HG03354 (cell line): ENCODE data around the gene OR11A1.

Experiments used
- ATAC-seq: cut with Tn5 transposase; IDR thresholded peaks from one replicate; pipeline ENCODE4 v1.9.1; 2021; ENCODE audit warnings: mild to moderate bottlenecking; ENCODE audit not compliant: unreplicated experiment, poor library complexity, severe bottlenecking

Gene OR11A1, protein sequence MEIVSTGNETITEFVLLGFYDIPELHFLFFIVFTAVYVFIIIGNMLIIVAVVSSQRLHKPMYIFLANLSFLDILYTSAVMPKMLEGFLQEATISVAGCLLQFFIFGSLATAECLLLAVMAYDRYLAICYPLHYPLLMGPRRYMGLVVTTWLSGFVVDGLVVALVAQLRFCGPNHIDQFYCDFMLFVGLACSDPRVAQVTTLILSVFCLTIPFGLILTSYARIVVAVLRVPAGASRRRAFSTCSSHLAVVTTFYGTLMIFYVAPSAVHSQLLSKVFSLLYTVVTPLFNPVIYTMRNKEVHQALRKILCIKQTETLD

DNA sequence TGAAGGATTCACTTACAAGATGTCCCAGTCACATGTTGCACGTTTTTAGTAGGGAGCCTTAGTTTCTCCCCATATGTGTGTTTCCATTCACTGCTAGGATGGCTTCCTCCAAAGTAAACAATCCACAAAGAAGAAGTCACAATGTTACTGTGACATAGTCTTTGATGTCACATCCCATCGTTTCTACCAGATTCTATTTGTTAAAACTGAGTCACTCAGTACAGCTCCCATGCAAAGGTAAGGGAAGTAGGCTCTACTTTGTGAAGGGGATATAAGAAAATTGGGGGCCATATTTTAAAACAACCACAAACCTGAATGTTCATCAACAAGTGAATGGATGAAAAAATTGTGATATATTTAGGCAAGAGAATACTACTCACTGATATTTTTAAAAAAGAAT lies at the start of gene OR11A1, which contains the start of gene OR2H1:
Gene OR11A1 (minus strand): TSS at position 101 of the 400 bp plus-strand sequence. CDS start 29,430 bp downstream, outside the sequence.
Gene OR2H1 (plus strand): TSS at position 185 of the 400 bp plus-strand sequence. CDS start 4,615 bp downstream, outside the sequence.
- no peak for ATAC-seq

DNA sequence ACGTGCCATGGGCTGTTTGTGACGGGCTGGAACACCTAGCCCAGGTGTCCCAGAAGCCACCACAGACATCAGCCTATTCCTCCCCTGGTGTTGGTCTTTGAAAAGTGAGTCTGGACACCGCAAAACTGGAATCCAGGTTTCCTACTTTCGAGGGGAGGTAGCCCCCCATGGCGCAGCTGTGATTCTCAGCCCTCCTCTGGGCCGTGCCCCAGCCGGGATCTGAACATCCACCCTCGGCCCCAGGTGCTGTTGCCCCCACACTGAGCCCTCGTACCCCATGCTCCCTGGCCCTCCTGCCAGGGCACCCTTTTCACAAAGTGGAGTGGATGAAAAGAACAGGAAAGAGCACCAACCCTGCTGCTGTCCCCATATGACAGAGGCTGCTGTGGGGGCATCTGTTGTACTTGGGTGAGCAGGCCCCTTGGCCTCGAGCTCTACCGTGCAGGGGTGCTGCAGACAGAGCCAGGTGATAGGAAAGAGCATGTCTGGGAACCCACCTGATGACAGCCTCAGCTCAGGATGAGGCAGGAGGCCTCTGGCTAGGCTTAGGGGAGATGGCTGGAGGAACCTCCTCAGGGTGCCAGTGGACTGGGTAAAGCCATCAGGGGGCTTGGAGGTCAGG lies 49.7 kb upstream of the OR11A1 start:
- ATAC-seq, result no peak

DNA sequence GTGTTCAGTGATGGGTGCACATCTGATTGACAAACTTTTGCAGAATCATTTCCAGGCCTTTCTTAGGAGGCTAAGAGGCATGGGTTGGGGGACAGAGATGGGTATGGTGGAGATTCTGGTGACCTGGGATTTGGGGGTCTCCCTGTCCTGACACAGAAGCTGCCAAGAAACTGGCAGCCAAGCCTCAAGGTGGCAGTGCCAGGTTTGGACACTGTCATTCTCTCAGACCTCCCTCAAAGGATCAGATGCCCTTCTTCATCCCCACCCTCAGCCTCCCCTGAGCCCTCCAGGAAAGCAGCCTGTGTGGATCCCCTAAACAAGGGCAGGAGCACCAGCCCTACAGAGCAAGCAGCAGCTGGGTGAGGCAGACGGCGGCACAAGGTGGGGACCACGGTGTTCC lies 48.9 kb upstream of the OR11A1 start:
- ATAC-seq, result no peak

DNA sequence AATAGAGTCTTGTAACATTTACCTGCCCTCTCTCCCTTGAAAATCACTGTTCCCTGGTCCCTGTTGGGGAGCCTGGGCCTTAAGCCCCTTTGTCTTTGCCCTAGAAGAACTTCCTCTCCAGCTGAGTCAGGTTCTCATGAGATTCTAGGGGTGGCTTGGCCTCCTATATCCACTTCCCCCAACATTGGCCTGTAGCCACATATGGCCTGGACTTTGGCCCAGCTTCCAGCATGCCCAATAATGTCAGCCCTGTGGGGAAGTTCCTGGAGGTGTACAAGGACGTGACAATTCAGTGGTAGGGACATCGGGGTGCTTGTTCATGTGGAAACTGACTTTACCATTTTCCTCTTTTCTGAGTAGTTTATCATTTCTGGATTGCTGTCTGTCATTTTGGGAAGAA lies 48.1 kb upstream of the OR11A1 start:
- ATAC-seq, result no peak

DNA sequence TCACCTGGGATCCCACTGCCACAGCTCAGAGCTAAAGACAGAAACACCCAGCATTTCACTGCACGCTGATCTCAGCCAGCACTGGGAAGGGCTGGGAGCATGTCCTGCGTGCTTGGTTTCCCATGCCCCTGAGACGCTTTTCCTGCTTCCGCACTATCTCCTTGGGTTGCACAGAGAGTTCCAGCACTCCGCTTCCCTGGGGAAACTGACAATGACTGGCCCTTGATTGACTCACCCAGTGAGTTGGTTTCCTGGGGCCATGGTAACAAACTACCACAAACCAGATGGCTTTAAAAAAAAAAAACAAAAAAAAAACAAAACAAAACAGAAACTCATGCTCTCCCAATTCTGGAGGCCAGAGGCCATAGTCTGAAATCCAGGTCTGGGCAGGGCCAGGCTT lies 45.7 kb upstream of the OR11A1 start:
- no peak for ATAC-seq

DNA sequence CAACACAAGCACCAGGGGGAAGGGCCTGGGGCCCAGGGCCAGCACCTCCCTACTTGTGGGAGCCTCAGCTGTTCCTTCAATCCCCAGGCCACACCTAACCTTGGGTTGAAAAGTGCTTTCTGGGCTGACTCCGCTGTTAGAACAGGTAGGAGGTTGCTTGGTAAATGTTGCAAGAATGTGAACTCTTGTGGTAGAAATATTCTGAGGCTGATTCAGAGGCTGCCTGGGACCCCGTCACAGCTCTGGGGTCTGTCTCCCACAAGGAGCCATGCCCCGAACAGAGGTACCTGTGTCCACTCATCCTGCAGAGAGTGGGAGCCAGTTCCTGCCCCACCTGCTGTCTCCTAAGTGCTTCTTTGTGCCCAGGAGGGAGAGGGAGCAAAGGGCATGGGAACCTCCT lies 45.3 kb upstream of the OR11A1 start:
- no peak for ATAC-seq

DNA sequence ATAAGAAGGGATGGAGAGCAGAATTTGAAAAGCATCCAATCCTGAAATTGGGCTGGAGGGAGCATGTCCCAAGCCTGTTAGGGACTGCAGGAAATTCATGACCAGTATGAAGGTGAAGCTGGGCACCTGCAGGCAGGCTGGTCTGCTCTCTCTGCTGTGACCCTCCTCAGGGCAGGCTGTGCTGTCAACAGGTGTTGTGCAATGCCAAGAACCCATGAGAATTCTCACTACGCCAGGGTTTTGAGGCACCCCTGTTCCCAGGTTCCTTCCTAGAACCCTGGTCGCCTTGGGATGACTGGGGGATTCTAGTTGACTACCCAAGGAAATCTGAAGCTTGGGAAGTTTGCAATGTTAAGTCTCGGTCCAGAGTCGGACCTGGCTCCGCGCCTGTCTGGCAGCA lies 44.2 kb upstream of the OR11A1 start:
- no peak for ATAC-seq

DNA sequence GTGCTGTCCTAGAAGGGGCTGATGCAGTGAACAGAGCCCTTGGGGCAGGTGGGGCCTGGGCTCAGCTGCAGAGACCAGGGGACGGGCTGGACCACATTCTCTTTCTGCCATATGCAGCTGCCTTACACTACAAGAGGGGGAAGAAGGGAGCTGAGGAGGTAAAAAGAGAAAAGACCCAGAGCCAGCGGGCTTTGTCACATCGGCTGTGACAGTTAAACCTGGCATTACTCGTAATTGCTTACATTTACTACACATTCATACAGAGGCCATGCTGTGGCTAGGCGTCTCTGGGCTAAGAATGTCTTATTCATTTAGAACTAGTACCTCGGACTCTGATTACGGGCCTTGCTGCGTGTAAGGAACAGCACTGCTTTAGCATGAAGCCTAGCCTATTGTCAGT lies 43.7 kb upstream of the OR11A1 start:
- ATAC-seq, result no peak

DNA sequence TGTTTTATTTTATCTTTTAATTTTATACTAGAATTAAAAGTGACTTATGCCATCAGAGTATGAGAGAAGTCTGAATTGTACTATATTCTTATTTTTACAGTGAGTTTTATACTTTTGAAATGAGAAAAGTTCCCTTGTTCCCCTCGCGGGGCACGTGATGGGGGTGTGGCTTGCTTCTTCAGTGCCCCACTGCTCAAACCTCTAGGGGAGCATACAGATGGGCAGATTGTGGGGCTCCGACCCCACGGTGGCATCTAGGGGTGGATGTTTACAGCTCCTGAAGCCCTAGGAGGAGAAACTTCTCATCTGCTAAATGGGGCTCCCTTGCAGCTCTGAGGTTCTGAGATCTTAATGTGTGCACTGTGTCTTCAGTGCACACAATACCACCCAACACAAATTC lies 42.8 kb upstream of the OR11A1 start:
- no peak for ATAC-seq

DNA sequence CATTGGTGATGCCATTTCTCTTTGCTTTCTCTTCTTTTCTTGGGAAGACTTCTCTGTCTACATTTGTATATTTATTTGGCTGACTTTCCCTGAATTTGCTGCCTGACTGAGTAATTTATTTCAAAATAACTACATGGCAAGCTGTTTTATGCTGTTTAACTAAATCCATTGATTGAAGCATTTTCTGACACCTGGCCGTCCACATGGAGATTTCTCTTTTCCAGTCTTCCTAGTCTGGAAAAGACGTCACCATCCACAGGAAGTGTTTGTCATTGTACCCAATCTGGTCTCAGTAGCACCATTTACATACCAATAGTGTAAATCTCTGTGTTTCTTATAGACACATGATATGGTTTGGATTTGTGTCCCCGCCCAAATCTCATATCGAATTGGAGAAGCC lies 40.1 kb upstream of the OR11A1 start:
- ATAC-seq, result no peak

DNA sequence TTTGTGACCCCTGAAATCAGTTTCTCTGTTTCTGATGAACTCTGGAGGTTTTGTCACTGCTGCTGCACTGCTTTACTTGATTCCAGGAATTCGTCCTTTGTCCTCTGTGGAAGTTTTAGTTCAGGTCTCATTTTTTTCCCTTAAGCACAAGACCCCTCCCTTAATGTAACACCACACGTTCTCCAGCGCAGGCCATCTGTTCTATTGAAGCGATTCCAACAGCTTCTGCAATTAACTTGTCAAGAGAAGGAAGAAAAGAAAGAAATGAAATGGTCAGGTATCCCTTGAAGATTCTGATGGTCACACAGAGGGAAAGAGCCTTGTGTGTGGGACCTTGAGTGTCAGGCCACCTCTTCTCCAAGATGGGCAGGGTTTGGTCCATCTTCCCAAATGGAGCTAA lies 38.7 kb upstream of the OR11A1 start:
- ATAC-seq, result no peak

DNA sequence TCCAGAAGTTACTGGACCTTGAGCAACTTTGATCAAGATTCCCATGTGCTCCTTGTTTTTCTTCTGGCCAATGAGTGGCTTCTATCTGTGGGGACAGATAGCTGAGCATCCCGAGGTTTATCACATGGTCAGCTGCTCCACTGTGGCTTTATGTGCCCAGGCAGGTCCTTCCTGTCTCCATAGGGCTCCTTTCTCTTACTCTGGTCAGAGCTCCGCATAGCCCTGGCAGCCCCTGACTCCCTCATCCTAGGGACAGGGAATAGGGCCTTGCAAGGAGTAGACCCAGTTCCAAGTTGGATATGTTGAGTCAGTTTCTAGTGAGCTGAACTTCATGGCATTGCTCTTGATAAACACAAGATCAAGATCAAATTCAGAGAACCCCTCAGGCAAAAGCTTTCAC lies 37.3 kb upstream of the OR11A1 start:
- no peak for ATAC-seq

DNA sequence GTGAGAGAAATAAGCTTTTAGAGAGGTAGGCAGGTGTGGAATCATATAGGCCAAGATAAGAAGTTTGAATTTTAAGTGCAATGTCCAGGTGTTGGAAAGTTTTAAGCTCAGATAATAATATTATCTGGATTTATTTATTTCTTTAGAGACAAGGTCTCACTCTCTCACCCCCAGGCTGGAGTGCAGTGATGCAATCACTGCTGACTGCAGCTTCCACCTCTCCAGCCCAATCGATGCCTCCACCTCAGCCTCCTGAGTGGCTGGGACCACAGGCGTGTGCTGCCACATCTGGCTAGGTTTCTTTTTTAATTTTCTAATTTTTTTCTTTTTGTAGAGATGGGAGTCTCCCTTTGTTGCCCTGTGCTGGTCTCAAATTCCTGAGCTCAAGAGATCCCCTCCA lies 36.4 kb upstream of the OR11A1 start:
- no peak for ATAC-seq

DNA sequence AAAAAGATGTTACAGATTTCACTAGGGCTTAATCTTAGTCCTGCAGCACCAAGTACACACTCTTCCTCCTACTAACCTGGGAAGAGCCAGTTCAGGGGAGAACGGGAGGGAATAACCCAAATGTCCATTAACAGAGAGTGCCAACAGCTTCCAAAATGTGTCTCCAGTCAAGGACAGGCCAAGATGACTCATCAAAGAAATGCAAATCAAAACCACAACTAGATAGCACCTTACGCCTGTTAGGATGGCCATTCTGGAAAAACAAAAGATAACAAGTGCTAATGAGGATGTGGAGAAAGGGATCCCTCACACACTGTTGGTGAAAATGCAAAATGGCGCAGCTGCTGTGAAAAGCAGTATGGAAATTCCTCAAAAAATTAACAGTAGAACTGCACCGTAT lies 34.7 kb upstream of the OR11A1 start:
- ATAC-seq, result no peak

DNA sequence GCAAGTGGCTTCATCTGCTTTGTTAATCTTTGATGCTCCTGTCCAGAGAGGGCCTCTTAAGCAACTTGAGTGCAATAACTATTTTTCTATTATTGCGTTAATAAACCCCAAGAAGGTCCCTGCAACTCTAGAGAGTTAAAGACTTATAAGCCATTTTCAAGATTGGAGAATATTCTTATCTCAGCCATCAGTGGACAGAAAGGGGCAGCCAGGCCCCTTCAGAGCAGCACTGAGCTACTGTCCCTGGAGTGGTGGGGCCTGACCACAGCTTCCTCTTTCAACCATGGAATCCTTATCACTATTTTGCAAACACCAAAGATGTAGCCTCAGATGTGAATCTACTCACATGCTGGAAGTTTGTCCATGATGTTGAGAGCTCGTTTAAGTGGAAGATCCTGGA lies 33.7 kb upstream of the OR11A1 start:
- no peak for ATAC-seq

DNA sequence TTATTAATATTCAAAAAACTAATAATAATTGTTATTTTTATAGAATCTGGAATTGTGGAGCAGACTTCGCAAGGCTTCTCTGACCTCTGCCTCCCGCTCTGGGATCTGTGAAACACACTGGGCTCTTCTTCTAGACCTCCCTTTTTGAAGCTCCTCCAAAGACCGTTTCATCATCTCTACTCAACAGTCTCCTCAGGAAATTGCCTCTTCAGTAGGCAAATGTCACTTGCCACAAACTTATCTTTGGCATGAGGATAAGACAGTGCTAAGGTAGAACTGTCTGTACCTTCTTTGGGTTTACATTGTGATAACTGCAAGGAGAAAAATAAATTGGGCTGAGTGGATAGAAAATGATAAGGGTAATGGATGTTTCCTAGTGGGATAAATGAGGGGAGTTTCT lies 33.2 kb upstream of the OR11A1 start:
- ATAC-seq, result no peak

DNA sequence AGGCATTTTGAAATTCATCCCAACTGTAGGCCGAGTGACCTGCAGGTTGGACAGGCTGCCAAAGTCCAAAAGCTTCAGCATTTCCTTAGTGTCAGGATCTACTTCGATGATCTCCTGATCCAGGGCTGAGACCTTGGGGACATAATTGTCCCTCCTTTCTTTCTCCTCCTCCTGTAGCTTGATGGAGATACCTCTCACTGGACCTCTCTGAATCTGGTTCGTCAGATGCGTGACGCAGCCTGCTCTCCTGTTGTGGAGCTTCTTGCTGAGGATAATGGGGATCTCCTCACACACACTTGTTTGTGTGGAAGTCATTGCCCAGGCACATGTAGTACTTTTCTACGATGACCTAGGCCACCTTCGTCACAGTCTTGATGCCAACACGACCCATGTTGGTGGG lies 32.4 kb upstream of the OR11A1 start:
- ATAC-seq, result no peak

DNA sequence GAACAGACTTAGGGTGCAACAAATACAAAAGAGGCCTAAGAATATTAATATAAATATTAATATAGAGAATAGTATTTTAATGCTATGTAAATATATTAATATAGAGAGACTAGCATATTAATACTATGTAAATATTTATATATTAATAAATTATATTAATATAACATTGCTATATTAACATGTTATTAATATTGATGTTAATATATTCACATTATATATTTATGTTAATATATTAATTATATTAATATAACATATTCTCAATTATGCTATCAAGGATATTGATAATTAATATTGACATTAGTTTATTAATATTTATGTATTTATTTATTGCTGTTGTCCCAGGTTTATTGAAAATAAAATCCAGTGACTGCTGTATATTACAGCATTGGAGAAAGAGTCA lies 32.0 kb upstream of the OR11A1 start:
- no peak for ATAC-seq

DNA sequence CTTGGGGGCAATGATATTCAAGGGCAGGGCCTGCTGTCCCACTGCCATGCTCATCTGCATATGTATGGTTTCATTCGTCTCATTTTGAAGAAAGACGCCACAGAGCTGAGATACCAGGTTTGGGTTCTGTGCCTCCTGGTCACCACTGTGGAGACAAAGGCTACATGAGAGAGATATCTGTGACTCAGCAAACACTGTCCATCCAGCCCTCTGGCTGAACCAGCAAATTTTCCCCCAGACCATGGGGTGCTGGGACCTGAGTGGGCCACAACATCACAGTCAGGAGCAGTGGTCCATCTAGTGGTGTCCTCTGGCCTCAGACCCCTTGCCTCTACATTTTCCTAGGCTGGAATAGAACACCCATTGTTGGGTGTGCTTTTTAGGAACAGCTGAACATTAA lies 30.8 kb upstream of the OR11A1 start, which contains the start of gene MAS1L:
Gene MAS1L (minus strand): TSS at position 297 of the 400 bp plus-strand sequence. CDS start 54 bp downstream, at position 243.
- ATAC-seq, result no peak

DNA sequence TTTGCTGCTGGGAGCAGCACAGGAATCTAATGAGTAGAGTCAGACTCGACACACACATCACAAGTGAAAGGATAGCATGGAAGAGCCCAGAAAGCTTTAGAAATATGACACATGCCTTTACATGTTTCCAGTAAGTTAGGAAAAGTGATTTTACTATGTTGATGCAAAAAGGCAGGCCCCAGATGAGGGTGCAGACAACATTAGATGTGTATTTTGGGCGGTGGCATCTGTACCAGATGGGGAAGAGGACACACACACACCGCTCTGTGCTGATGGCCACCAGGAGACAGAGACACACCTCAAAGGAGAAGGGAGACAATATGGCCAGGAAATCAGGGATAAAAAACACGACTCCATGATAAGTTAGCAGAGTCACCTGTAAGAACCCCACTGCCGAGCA lies 30.3 kb upstream of the OR11A1 start:
- ATAC-seq, result no peak

DNA sequence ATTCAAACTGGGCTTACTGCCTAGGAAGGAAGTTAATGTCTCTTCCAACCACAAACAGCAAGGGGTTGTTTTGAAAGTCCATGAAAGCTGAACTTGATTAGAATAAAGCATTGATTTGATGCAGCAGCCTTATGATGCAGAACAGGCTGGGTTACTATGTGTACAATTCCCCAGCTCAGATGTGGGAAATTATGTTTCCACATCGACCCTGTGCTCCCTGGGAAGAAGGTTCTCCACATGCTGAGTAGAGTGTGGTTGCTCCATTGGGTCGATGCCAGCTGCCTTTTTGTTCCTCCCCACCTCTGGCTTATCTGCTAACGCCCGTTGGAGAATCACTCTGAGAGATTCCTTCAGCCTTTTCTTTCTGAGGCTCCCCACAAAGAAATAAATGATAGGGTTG lies 29.7 kb upstream of the OR11A1 start:
- ATAC-seq, result no peak
